PC-3 (cell line): Measurements from ENCODE around the gene ERCC3. TPM values are rescaled to one million over a fixed set of nuclear protein-coding genes. Genes with fewer than 3 reads are reported as not detected.
"Not testable (repeated sequence)": the region's sequence is repeated elsewhere in the genome, so short reads cannot be mapped to it uniquely, and the experiment has no call there.

Experiments used
- ATAC-seq: fragments of 200-7000 bp; cut with Tn5 transposase; 2 replicates; pipeline ENCODE4 v1.9.1; 2020; ENCODE audit warnings: mild to moderate bottlenecking, moderate library complexity
- BruUV-seq: library from RNA; stranded (reverse); fragments of 400-500 nt; replicated peaks from 2 replicates; lab custom pipeline; 2021; lab: Mats Ljungman, UMichigan
- CTCF ChIA-PET: fragments of 300-600 bp; sonication (Branson Sonifier 250); formaldehyde crosslinking; loops from one replicate; lab custom pipeline; 2022; ENCODE audit warnings: antibody characterized with exemption; lab: Charles Lee
- POLR2A ChIA-PET: fragments of 300-600 bp; sonication (Branson Sonifier 250); formaldehyde crosslinking; loops from one replicate; lab custom pipeline; 2022; ENCODE audit warnings: antibody characterized with exemption; ENCODE audit not compliant: unreplicated experiment; lab: Charles Lee
- DNase-seq: peaks from one replicate; pipeline ENCODE4 v3.0.0-alpha.2; 2015
- H2AFZ ChIP-seq: fragments of 300-600 bp; sonication (generic); 2 replicates; pipeline ENCODE4 v1.6.0; 2016; ENCODE audit warnings: antibody characterized with exemption, low read length
- H3F3A ChIP-seq: fragments of 300-600 bp; sonication (generic); one replicate; pipeline ENCODE4 v1.6.0; 2017; ENCODE audit warnings: antibody characterized with exemption, low read length, control low read depth, mild to moderate bottlenecking; ENCODE audit not compliant: unreplicated experiment
- H3K27ac ChIP-seq: fragments of 300-600 bp; sonication (generic); 2 replicates; pipeline ENCODE4 v1.5.1; 2016; ENCODE audit warnings: mild to moderate bottlenecking, low read length
- H3K27me3 ChIP-seq: fragments of 300-600 bp; sonication (generic); 2 replicates; pipeline ENCODE4 v1.6.1; 2016; ENCODE audit warnings: low read length, mixed read lengths
- H3K36me3 ChIP-seq: fragments of 300-600 bp; sonication (generic); 2 replicates; pipeline ENCODE4 v1.6.1; 2016; ENCODE audit warnings: low read depth, mixed run types, low read length, mixed read lengths
- H3K4me1 ChIP-seq: fragments of 300-600 bp; sonication (generic); 2 replicates; pipeline ENCODE4 v1.5.1; 2016; ENCODE audit warnings: low read length; ENCODE audit not compliant: insufficient read depth
- H3K4me2 ChIP-seq: fragments of 300-600 bp; sonication (generic); 2 replicates; pipeline ENCODE4 v1.6.0; 2016; ENCODE audit warnings: low read length
- H3K4me3 ChIP-seq: fragments of 300-600 bp; sonication (generic); 2 replicates; pipeline ENCODE4 v1.5.1; 2016; ENCODE audit warnings: mild to moderate bottlenecking, low read length, mixed read lengths
- H3K79me2 ChIP-seq: fragments of 300-600 bp; sonication (generic); 2 replicates; pipeline ENCODE4 v1.6.1; 2017; ENCODE audit warnings: low read length, mixed read lengths
- H3K9ac ChIP-seq: fragments of 300-600 bp; sonication (generic); 2 replicates; pipeline ENCODE4 v1.6.0; 2016; ENCODE audit warnings: mild to moderate bottlenecking, low read length
- H3K9me2 ChIP-seq: fragments of 300-600 bp; sonication (generic); replicated peaks from 2 replicates; pipeline ENCODE4 v1.6.1; 2016; ENCODE audit warnings: mixed run types, low read length, mixed read lengths
- H3K9me3 ChIP-seq: fragments of 300-600 bp; sonication (generic); 2 replicates; pipeline ENCODE4 v1.6.1; 2016; ENCODE audit warnings: low read length, mixed read lengths
- H4K20me1 ChIP-seq: fragments of 300-600 bp; sonication (generic); 2 replicates; pipeline ENCODE4 v1.6.1; 2016; ENCODE audit warnings: low read length, mixed read lengths
- EZH2 ChIP-seq: fragments of 300-600 bp; sonication (generic); IDR thresholded peaks from one replicate; pipeline ENCODE4 v1.6.1; 2017; ENCODE audit warnings: antibody characterized with exemption, mild to moderate bottlenecking, low read length; ENCODE audit not compliant: unreplicated experiment
- EZH2phosphoT487 ChIP-seq: fragments of 300-600 bp; sonication (generic); IDR thresholded peaks from 2 replicates; pipeline ENCODE4 v1.6.1; 2018; ENCODE audit warnings: mild to moderate bottlenecking, antibody characterized with exemption, low read length, borderline replicate concordance
- intact Hi-C: fragments of 100-400 bp; cut with micrococcal nuclease; formaldehyde crosslinking; loops from 2 replicates; pipeline ENCODE4 v1.9.0; 2023
- total RNA-seq: library from RNA; depleted of rRNA; stranded (reverse); fragments of >200 nt; gene quantifications from 2 replicates; pipeline ENCODE4 v1.2.3, GENCODE V29; 2014
- TF ChIP-seq, protein P1 (sequence below): fragments of 300-600 bp; sonication (generic); conservative IDR thresholded peaks from 2 replicates; pipeline ENCODE4 v1.5.1; 2017; ENCODE audit warnings: antibody characterized with exemption, low read depth, mild to moderate bottlenecking, low read length

ERCC3 gene
- total RNA-seq, 1 experiment from 2014 or later, result 39.0 TPM

DNA sequence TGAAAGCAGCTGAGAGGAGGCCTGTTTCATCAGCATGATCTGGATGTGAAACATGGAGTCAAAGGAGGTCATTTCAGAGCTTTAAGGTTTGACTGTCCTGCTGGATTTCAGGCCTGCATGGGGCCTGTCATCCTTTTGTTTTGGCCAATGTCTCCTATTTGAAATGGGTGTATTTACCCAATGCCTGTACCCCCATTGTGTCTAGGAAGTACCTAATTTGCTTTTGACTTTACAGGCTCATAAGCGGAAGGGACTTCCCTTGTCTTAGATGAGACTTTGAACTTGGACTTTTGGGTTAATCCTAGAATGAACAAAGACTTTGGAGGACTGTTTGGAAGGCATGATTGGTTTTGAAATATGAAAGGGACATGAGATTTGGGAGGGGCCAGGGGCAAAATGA is 54.5 kb downstream of the ERCC3 start:
- TF ChIP-seq EZH2phosphoT487 (no peak), EZH2 (no peak)
- TF ChIP-seq, protein P1, sequence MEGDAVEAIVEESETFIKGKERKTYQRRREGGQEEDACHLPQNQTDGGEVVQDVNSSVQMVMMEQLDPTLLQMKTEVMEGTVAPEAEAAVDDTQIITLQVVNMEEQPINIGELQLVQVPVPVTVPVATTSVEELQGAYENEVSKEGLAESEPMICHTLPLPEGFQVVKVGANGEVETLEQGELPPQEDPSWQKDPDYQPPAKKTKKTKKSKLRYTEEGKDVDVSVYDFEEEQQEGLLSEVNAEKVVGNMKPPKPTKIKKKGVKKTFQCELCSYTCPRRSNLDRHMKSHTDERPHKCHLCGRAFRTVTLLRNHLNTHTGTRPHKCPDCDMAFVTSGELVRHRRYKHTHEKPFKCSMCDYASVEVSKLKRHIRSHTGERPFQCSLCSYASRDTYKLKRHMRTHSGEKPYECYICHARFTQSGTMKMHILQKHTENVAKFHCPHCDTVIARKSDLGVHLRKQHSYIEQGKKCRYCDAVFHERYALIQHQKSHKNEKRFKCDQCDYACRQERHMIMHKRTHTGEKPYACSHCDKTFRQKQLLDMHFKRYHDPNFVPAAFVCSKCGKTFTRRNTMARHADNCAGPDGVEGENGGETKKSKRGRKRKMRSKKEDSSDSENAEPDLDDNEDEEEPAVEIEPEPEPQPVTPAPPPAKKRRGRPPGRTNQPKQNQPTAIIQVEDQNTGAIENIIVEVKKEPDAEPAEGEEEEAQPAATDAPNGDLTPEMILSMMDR, result no peak
- Histone ChIP-seq H4K20me1 (no peaks in the 10 kb centered on the region), H3K27me3 (no peaks in the 10 kb centered on the region), H3K36me3 (no peaks in the 10 kb centered on the region), H3K9ac (no peak overlapping the region), H3K9me3 (no peaks in the 10 kb centered on the region), H3F3A (no peaks in the 10 kb centered on the region), H3K4me1 (no peaks in the 10 kb centered on the region), H3K9me2 (no peaks in the 10 kb centered on the region), H2AFZ (no peak overlapping the region), H3K4me3 (no peak overlapping the region), H3K4me2 (no peak overlapping the region), H3K79me2 (no peaks in the 10 kb centered on the region), H3K27ac (no peak overlapping the region)
- no peak for DNase-seq
- no TSS peak for BruUV-seq
- intact Hi-C loops, result no loop called here
- ChIA-PET POLR2A (no interaction called here), CTCF (no interaction called here)
- no peak for ATAC-seq

DNA sequence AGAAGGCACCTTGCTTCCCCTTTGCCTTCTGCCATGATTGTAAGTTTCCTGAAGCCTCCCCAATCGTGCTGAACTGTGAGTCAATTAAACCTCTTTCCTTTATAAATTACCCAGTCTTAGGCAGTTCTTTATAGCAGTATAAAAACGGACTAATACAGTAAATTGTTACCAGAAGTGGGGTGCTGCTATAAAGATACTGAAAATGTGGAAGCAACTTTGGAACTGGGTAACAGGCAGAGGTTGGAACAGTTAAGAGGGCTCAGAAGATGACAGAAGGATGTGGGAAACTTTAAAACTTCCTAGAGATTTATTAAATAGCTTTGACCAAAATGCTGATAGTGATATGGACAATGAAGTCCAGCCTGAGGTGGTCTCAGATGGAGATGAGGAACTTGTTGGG is 56.2 kb downstream of the ERCC3 start:
- H3K79me2 ChIP-seq, DNase-seq, intact Hi-C loops, BruUV-seq, H3K4me1 ChIP-seq, H3F3A ChIP-seq, H3K9me3 ChIP-seq, H3K36me3 ChIP-seq, H3K9me2 ChIP-seq, ATAC-seq, H2AFZ ChIP-seq, H3K4me3 ChIP-seq, H3K9ac ChIP-seq, H3K27ac ChIP-seq, H3K4me2 ChIP-seq, POLR2A ChIA-PET, H4K20me1 ChIP-seq, CTCF ChIA-PET, H3K27me3 ChIP-seq: not testable (repeated sequence)

DNA sequence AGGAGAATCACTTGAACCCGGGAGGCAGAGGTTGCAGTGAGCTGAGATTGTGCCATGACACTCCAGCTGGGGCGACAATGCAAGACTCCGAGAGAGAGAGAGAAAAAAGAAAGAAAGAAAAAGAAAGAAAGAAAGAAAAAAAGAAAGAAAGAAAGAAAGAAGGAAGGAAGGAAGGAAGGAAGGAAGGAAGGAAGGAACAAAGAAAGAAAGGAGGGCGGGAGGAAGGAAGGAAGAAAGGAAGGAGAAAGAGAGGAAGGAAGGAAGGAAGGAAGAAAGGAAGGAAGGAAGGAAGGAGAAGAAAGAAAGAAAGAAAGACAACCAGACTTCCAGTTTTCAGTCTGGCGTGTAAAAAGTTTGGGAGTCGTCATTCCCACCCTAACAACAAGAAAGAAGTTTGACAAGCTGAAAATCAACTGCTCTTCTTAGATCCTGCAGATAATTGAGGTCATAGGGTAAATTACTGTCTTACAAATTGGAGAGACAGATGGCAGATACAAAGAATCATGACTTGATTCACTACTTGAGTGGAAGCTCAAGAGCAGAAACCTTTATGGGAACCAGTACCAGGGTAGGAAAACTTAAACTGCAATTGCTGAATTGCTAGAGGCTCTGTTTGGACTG is 58.8 kb downstream of the ERCC3 start:
- no peaks in the 10 kb centered on the region for H3K4me1 ChIP-seq
- H3K27me3 ChIP-seq, result no peaks in the 10 kb centered on the region
- H3K9ac ChIP-seq, result no peak overlapping the region
- no peaks in the 10 kb centered on the region for H3K9me2 ChIP-seq
- H3K4me2 ChIP-seq, result no peak overlapping the region
- CTCF ChIA-PET, result no interaction called here
- ATAC-seq, result no peak
- no peak overlapping the region for H3K4me3 ChIP-seq
- no peaks in the 10 kb centered on the region for H3F3A ChIP-seq
- TF ChIP-seq, protein P1, result no peak
- TF ChIP-seq EZH2 (no peak), EZH2phosphoT487 (no peak)
- no peaks in the 10 kb centered on the region for H3K9me3 ChIP-seq
- intact Hi-C loops, result no loop called here
- H3K79me2 ChIP-seq, result no peaks in the 10 kb centered on the region
- BruUV-seq, result no TSS peak
- DNase-seq, result no peak
- no peak overlapping the region for H2AFZ ChIP-seq
- no peak overlapping the region for H3K27ac ChIP-seq
- H4K20me1 ChIP-seq, result no peaks in the 10 kb centered on the region
- POLR2A ChIA-PET, result no interaction called here
- no peaks in the 10 kb centered on the region for H3K36me3 ChIP-seq
